GM21619 (cell line): ENCODE results near the gene ARMCX6.
"Not testable (repeated sequence)": the region's sequence is repeated elsewhere in the genome, so short reads cannot be mapped to it uniquely, and the experiment has no call there.

Source experiments
- ATAC-seq: cut with Tn5 transposase; IDR thresholded peaks from one replicate; pipeline ENCODE4 v1.9.1; 2021; ENCODE audit not compliant: unreplicated experiment

Gene ARMCX6

GRCh38 chrX:101617211-101618191 is at the start of gene ARMCX6:
Gene ARMCX6 (minus strand): TSS chrX:101618000. CDS start chrX:101616620, 1,380 bp downstream.
- ATAC-seq = peak; percentile 95

GRCh38 chrX:101659601-101660063 is 41.8 kb upstream of the ARMCX6 start, which contains the start of gene ARMCX2:
Gene ARMCX2 (minus strand): TSS chrX:101659850. CDS start chrX:101657588, 2,262 bp downstream.
- ATAC-seq = peak; percentile 66

GRCh38 chrX:101658661-101659491 is 41.1 kb upstream of the ARMCX6 start:
- no peak for ATAC-seq

GRCh38 chrX:101657495-101657894 is 39.7 kb upstream of the ARMCX6 start:
- ATAC-seq = no peak

- no peak for ATAC-seq
Observed at GRCh38 chrX:101656817-101657216, 39.0 kb upstream of the ARMCX6 start.

DNA sequence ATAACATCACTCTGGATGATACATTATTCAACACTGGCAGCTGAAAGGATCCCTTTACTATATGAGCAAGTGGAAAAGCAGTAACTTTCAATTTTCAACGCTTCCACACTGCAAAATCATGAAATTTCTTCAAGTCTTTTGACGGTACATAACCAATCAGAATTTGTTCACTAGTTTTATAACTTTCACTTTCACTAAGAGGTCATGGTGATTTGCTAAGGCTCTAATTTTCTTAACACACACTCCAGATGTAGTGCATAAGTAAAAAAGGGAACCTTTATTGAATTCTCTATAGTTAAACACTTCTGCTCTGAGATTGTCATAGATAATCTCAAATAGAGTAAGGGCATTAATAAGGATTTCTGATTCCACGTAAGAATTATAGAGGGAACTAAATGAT is 37.7 kb upstream of the ARMCX6 start:
- no peak for ATAC-seq

DNA sequence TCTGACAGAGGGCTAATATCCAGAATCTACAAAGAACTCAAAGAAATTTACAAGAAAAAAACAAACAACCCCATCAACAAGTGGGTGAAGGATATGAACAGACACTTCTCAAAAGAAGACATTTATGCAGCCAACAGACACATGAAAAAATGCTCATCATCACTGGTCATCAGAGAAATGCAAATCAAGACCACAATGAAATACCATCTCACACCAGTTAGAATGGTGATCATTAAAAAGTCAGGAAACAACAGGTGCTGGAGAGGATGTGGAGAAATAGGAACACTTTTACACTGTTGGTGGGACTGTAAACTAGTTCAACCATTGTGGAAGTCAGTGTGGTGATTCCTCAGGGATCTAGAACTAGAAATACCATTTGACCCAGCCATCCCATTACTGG is 29.9 kb upstream of the ARMCX6 start:
- not testable (repeated sequence) for ATAC-seq

GRCh38 chrX:101642093-101642492 is 24.3 kb upstream of the ARMCX6 start:
- no peak for ATAC-seq

DNA sequence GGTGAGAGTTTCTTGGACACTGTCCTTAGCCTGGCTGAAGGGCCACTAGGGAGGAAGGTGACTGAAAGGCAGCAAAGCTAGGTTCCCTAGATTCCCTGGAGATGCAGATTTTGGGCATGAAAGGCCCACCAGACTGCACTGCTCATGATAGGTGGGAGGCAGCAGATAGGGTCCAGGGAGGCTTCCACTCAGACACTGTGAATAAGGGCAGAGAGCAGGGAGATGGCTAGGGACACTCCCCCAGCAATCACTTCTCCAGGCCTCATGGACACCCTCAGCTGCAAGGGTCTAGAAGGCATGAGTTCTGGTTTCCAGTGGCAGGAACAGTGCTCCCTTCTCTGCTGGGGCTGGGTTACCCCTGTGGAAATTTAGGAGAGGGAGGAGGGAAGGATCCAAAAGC is 21.8 kb upstream of the ARMCX6 start:
- no peak for ATAC-seq

DNA sequence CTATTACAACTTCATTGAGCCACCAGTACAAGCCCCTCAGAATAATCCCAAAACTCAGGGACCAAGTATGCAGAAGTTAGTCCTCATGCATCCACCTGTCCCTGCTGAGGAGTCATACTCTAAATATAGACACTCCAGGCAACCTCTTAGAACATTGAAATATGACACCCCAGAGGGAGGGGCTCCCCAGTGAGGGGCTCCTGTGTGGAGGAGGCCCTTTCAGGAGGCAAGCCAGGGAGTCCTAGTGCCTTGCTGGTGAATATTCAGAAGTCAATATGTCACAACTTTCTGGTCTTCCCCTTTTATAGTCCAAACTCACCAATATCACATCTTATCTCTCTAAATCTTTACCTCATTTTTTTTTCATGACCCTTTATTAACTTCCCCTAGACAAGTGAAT is 1.6 kb upstream of the ARMCX6 start:
- no peak for ATAC-seq

GRCh38 chrX:101605728-101606127 is 12.1 kb downstream of the ARMCX6 start:
- ATAC-seq = no peak

DNA sequence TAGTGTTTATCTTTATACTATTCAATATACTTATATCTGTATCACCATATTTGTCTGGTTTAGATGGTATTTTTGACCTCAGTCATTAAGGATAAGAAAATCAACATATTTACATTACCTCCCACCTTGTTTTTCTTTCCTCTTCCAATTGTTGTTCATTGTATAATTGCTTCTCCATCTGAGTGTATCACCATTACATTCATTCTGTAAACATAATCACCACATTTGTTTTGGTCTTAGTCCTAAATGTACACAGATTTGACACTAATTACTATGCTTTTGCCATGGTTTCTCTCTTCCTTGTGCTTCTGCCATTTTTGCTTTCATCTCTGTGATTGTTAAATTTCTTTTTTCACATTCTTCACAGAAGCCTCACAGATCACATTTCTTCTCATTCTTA is 12.7 kb downstream of the ARMCX6 start:
- no peak for ATAC-seq

- no peak for ATAC-seq
Observed at GRCh38 chrX:101602077-101602476, 15.7 kb downstream of the ARMCX6 start.

- not testable (repeated sequence) for ATAC-seq
Observed at GRCh38 chrX:101599592-101599991, 18.2 kb downstream of the ARMCX6 start.

GRCh38 chrX:101595739-101596419 is 21.9 kb downstream of the ARMCX6 start:
- ATAC-seq = peak; percentile 98
